Measurements from ENCODE around the gene OR7A5.
"Not testable (repeated sequence)": the region's sequence is repeated elsewhere in the genome, so short reads cannot be mapped to it uniquely, and the experiment has no call there.

The OR7A5 gene

DNA sequence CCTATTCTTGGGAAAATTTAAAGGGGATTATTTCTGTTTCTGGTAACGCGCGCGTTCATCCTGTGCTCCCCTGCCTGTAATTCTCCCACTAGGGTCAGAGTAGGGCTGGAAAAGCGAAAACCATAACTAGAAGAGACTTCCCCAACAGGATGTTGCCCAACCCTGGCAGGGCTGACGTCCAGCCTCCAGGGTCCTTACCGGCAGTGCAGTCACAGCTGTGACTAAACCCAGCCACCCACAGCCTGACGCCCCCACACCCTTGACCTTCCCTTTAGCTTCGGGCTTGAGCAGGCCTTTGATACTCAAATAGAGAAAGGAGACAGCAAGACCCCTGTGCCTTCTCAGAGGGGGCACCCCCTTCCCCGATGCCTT, 50.3 kb downstream of the OR7A5 start:
- not testable (repeated sequence) for DNase-seq (ENCODE audit: low read depth)

DNA sequence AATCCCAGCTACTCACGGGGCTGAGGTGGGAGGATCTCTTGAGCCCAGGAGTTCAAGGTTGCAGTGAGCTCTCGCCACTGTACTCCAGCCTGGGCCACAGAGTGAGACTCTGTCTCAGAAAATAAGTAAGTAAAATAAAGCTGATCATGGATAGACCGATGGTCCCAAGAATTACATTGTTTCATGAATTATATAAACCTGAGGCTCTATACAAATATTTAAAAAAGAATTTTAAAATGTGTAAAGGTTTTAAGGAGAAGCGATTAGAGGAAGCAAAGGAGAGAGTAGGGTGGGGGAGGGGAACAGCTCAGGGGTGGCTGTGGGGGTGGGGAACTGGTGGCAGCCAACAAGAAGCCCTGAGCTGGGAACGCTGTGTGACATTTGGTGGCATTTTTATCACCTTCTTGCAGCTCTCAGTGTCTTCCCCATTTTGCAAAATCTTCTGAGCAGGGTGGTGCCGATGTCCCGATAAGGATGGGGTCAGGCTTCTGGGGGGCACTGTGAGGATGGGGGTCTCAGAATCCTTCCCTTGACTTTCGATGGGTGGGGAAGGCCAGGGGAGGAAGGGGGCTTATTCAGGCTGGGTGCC, 51.5 kb downstream of the OR7A5 start:
- DNase-seq (ENCODE audit: low read depth), result not testable (repeated sequence)

- DNase-seq (ENCODE audit: low read depth), result no peak
Observed at GRCh38 chr19:14782626-14783409, 52.2 kb downstream of the OR7A5 start.

DNA sequence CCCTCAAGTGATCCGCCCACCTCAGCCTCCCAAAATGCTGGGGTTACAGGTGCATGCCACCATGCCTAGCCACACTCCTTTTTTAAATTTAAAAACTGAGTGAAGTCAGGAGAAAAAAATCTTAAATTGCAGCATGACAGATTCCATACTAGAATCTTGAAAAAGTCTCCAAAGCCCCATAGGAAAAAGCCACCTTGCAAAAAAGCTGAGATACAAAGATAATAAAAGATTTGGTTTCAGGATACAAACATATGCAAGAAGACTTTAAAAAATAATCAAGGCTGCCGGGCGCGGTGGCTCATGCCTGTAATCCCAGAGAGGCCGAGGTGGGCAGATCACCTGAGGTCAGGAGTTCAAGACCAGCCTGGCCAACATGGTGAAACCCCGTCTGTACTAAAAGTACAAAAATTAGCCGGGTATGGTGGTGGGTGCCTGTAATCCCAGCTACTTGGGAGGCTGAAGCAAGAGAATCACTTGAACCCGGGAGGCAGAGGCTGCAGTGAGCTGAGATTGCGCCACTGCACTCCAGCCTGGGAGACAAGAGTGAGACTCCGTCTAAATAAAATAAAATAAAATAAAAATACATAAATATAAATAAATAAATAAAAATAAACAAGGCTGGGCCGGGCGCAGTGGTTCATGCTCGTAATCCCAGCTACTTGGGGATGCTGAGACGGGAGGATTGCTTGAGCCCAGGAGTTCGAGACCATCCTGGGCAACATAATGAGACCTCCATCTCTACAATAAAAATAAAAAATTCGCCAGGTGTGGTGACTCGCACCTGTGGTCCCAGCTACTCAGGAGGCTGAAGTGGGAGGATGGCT, 53.1 kb downstream of the OR7A5 start:
- DNase-seq (ENCODE audit: low read depth), result not testable (repeated sequence)

- DNase-seq (ENCODE audit: low read depth), result not testable (repeated sequence)
Observed at GRCh38 chr19:14780622-14781225, 54.3 kb downstream of the OR7A5 start.

- no peak for DNase-seq (ENCODE audit: low read depth)
Observed at GRCh38 chr19:14779151-14779550, 55.8 kb downstream of the OR7A5 start.

GRCh38 chr19:14778110-14778845, 56.7 kb downstream of the OR7A5 start, which contains the start of gene ADGRE2:
TSS of gene ADGRE2 (minus strand) at chr19:14778560. CDS start at chr19:14776756, 1,804 bp downstream.
- not testable (repeated sequence) for DNase-seq (ENCODE audit: low read depth)

- DNase-seq (ENCODE audit: low read depth), result not testable (repeated sequence)
Observed at GRCh38 chr19:14777645-14778044, 57.3 kb downstream of the OR7A5 start.

Measured in activated T-helper 1 cell treated with Interleukin-2 at 50 U/mL for 16 hours (primary cell).